AG09319 (cell line): Measurements from ENCODE around the gene RABGGTA.
"Not testable (repeated sequence)": the region's sequence is repeated elsewhere in the genome, so short reads cannot be mapped to it uniquely, and the experiment has no call there.

ENCODE experiments used
- DNase-seq: peaks from one replicate; pipeline ENCODE4 v3.0.0-alpha.2; 2010; ENCODE audit warnings: low read depth; ENCODE audit errors: extremely low read depth
- TF ChIP-seq, protein P1 (sequence below): IDR thresholded peaks from 2 replicates; pipeline ENCODE4 v1.5.1; 2011; ENCODE audit warnings: low read depth, mild to moderate bottlenecking, inconsistent platforms, low read length, moderate library complexity

RABGGTA gene

GRCh38 chr14:24228902-24229301 is 42.5 kb downstream of the RABGGTA start:
- DNase-seq: no peak
- TF ChIP-seq, protein P1, sequence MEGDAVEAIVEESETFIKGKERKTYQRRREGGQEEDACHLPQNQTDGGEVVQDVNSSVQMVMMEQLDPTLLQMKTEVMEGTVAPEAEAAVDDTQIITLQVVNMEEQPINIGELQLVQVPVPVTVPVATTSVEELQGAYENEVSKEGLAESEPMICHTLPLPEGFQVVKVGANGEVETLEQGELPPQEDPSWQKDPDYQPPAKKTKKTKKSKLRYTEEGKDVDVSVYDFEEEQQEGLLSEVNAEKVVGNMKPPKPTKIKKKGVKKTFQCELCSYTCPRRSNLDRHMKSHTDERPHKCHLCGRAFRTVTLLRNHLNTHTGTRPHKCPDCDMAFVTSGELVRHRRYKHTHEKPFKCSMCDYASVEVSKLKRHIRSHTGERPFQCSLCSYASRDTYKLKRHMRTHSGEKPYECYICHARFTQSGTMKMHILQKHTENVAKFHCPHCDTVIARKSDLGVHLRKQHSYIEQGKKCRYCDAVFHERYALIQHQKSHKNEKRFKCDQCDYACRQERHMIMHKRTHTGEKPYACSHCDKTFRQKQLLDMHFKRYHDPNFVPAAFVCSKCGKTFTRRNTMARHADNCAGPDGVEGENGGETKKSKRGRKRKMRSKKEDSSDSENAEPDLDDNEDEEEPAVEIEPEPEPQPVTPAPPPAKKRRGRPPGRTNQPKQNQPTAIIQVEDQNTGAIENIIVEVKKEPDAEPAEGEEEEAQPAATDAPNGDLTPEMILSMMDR: no peak

DNA sequence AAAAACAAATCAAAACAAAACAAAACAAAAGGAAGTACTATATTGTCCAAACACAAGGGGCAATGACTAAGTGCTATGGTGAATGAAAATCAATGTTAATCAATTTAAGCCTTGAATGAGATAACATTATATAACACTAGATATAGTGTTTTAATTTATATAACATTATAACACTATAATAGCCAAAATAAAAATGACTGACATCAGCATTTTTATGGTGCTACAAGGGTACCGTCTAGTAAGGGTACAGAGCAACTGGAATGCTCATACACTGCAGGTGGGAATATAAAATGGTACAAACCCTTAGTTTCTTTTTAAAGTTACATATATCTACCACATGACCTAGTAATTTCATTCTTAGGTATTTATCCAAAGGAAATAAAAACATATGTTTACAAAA is 44.9 kb downstream of the RABGGTA start:
- no peak for DNase-seq
- TF ChIP-seq, protein P1: no peak

GRCh38 chr14:24224618-24225071 is 46.8 kb downstream of the RABGGTA start:
- DNase-seq: no peak
- TF ChIP-seq, protein P1: no peak

DNA sequence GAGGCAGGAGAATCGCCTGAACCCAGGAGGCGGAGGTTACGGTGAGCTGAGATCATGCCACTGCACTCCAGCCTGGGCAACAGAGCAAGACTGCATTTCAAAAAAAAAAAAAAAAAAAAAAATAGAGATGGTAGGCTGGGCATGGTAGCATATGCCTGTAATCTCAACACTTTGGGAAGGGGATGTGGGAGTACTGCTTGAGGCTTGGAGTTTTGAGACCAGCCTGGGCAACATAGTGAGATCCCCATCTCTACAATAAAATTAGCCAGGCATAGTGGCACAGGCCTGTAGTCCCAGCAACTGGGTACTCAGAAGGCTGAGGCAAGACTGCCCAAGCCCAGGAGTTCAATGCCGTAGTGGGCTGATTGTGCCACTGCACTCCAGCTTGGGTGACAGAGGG is 48.4 kb downstream of the RABGGTA start:
- DNase-seq: not testable (repeated sequence)

GRCh38 chr14:24219521-24219920 is 51.9 kb downstream of the RABGGTA start:
- DNase-seq: no peak
- TF ChIP-seq, protein P1: no peak

DNA sequence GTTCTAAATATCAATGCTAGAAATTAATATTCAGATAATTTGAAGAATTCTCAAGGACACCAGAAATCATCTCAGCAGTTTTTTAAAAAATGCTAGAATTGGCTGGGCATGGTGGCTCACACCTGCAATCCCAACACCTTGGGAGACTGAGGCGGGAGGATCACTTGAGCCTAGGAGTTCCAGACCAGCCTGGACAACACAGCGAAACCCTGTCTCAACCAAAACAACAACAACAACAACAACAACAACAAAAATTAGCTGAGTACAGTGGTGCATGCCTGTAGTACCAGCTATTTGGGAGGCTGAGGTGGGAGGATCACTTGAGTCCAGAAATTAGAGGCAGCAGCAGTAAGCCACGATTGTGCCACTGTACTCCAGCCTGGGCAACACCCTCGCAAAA is 52.3 kb downstream of the RABGGTA start:
- DNase-seq: no peak
- TF ChIP-seq, protein P1: no peak

DNA sequence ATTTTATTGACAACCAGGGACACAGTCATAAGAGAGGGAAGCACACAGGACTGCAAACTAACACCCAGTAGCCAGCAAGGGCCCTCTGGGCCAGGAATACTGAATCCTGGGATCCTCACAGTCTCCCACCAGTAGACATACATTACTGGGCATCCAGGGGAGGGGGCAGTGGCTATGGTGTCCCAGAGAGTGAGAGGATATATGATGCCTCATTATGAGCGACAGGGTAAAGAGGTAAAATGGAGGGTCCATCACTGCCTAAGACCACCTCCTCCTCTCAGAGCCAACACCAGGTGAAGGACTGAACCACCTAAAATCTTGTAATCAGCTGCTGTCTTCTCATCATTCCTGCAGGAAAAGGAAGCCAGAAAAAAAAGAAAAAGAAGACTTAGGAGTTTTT is 54.5 kb downstream of the RABGGTA start:
- DNase-seq: not testable (repeated sequence)

DNA sequence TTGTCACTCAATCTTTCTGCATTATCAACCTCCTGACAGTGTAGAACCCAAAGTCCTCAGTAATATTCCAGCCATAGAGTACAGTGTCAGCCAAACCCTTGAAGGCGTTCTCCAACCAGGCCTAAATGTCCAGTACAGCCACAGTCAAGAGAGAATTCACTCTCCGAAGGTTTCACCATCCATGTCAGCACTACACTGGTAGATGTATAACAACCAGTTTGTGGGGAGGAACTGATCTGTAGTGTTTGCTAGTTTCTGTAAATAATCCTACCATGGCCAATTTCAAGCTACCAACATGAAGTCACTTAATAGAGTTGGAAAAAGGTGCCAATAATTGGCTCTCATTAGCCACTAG is 55.1 kb downstream of the RABGGTA start:
- TF ChIP-seq, protein P1: no peak
- DNase-seq: no peak
